GM12873 (cell line): Measurements from ENCODE around the gene LPIN3.

Experiments
- TF ChIP-seq, protein P1 (sequence below): IDR thresholded peaks from 2 replicates; pipeline ENCODE4 v1.5.1; 2012; ENCODE audit warnings: low read depth, mild to moderate bottlenecking, moderate library complexity, low read length, control low read depth; ENCODE audit not compliant: insufficient read depth; ENCODE audit errors: missing control alignments

LPIN3 gene

DNA sequence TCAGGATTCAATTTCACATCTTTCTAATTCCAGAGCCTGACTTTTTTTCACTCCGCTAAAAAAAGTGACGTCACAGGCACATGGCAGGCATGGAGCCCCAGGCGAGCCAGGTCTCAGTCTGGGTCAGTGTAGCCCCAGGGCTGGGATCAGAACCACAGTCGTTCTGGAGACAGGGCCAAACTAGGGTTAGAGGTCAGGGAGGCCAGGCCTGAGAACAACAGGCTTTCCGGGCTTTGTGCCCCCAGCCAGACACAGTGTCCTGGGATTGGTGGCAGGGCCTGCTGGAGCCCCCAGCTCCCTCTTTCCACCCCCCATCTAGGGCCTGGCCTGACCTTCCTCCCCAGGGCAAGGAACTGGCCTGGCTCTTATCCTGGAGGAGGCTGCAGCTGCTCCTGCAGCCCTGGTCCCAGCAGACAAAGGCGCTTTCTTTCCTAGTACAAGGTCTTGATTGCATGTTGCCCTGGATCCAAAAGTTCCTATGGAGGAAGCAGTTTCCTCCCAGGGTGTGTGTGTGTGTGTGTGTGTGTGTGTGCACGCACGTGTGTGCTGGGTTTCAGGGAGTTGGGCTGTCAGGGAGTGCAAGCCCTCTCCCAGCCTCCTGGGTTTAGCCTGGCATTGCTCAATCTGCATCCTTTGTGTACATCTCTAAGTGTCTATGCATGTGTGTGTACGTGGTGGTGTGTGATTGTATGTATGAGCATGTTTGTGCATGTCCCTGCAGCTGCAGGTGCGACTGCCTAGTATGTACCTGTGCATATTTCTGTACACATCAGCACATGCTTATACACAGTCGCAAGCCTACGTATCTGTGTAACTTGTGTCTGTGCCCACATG, 52.5 kb downstream of the LPIN3 start:
- TF ChIP-seq, protein P1, sequence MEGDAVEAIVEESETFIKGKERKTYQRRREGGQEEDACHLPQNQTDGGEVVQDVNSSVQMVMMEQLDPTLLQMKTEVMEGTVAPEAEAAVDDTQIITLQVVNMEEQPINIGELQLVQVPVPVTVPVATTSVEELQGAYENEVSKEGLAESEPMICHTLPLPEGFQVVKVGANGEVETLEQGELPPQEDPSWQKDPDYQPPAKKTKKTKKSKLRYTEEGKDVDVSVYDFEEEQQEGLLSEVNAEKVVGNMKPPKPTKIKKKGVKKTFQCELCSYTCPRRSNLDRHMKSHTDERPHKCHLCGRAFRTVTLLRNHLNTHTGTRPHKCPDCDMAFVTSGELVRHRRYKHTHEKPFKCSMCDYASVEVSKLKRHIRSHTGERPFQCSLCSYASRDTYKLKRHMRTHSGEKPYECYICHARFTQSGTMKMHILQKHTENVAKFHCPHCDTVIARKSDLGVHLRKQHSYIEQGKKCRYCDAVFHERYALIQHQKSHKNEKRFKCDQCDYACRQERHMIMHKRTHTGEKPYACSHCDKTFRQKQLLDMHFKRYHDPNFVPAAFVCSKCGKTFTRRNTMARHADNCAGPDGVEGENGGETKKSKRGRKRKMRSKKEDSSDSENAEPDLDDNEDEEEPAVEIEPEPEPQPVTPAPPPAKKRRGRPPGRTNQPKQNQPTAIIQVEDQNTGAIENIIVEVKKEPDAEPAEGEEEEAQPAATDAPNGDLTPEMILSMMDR: no peak

DNA sequence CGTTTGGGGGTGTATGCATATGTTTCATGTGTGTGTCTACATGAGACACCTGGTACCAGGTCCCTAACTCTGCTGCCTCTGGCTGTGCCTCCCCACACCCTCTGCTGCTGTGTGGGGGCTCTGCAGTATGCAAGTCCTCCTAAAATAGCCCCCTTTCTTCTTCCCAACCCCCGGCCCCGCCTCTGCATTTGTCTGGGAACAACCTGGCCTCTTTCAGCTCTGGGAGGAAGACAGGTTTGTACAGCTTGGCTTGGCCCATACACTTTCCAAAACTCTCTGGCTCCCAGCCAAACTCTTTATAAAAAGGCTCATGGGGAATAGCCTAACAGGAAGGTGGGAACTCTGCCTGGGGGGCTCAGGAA, 53.1 kb downstream of the LPIN3 start:
- TF ChIP-seq, protein P1: no peak

DNA sequence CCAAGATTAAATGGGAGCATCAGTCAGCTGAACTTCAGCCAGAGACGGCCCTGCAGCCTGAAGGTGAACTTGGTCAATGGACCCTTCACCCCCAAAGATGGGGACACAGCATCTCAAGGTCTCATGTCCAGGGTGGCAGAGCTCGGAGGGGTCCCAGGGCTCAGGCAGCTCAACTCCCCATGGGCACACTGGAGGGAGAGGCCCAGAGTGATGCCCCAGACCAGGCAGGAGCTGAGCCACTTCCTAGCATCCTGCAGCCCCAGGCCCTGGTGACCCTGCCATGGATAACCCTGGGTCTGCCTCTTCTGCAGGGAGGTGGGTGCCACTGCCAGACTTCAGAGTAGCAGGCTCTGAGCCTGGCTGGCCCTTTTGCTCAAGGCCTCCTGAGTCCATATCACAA, 53.5 kb downstream of the LPIN3 start:
- TF ChIP-seq, protein P1: no peak

DNA sequence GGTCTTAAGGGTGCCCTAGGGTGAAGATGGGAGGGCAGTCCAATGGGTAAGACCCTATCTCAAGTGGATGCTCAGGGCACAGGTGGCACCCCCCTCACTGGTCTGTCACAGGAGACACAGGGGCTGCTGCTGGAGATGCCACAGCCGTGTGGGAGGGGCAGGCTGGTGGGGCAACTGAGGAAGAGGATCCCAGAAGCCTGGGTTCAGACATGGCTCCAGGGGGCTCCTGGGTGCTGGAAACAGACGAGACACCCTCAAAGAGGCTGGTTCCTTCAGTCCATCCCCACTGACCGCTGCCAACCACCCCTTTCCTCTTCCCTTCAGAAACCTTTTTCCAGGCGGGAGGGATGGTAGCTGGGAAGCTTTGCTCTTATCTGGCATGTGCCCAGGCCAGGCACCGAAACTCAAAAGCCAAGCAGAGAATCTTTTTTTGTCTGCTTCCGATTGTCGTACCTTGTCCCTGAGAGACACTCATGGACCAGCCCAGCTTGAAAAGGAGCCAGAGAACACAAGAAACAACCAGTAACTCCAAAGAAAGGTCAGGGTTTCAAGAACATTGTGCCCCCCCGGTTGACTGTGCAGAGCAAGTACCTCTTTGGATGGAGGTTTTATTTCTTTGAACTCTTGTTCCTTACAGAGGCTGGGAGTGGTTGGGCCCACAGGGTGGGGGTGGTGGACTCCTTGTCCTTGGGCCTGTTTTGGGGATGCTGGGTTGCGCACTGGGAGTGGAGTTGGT, 54.5 kb downstream of the LPIN3 start:
- TF ChIP-seq, protein P1: no peak

DNA sequence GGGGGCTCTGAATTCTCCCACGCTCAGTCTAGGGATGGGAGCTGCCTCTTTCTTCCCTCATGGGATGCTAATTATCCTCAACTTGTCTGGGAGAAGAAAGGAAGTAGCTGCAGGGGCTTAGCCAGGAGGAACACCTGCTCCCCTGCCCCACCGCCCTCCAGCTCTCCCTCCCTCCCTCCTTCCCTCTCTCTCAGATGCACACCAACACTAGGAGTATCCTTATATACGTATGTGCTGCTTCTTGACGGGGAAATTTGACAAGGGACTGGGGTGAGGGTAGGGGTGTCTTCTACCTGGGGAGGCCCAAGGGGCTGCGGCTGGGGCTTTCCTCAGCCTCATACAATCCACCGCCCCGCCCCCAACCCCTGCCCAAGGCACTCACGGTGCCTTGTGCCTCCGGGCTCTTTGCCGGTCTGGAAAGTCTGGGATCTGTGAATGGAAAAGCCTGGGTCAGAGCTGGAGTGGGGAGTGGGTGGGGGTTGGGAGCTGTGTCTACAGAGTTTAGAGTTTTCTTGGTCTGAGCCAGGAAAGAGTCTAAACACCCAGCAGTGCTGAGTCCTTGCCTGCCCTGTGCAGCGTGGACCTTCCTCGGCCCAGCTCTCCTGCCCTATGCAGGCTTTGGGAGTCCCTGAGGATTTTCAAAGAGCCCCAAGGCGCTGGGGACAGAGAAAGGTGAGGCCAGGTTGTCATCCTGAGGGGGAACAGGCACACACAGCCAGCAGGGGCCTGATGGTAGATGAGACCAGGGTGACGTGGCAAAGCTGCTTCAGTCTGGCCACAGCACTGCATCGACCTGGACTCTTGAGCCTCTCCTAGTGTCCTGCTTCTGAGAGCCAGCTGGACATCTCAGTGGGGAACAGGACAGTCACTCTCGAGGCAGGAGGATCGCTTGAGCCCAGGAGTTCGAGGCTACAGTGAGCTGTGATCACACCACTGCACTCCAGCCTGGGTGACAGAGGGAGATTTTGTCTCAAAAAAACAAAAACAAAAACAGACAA, 55.3 kb downstream of the LPIN3 start:
- TF ChIP-seq, protein P1: no peak

DNA sequence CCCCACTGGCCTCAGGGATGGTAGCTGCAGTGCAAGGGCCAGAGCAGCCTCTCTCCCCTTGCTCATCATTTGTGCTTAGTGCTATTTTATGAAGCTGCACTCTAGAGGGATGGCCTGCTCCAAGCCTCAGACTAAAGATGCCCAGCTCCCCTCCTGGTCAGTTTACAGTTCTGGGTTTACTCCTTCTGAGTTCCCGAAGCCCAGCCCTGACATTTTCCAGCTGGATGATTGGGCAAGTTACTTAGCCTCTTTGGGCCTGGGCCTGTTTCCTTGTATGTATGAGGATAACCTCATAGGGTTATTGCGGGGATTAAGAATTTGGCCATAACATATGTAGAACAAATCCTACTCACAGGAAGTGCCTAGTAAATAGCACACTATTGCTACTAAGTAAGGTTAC, 57.8 kb downstream of the LPIN3 start:
- TF ChIP-seq, protein P1: no peak
